ENCODE data around the gene SYT6. TPM values are rescaled to one million over a fixed set of nuclear protein-coding genes. Genes with fewer than 3 reads are reported as not detected.

The SYT6 gene, protein sequence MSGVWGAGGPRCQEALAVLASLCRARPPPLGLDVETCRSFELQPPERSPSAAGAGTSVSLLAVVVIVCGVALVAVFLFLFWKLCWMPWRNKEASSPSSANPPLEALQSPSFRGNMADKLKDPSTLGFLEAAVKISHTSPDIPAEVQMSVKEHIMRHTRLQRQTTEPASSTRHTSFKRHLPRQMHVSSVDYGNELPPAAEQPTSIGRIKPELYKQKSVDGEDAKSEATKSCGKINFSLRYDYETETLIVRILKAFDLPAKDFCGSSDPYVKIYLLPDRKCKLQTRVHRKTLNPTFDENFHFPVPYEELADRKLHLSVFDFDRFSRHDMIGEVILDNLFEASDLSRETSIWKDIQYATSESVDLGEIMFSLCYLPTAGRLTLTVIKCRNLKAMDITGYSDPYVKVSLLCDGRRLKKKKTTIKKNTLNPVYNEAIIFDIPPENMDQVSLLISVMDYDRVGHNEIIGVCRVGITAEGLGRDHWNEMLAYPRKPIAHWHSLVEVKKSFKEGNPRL
- 7.3 TPM for total RNA-seq

DNA sequence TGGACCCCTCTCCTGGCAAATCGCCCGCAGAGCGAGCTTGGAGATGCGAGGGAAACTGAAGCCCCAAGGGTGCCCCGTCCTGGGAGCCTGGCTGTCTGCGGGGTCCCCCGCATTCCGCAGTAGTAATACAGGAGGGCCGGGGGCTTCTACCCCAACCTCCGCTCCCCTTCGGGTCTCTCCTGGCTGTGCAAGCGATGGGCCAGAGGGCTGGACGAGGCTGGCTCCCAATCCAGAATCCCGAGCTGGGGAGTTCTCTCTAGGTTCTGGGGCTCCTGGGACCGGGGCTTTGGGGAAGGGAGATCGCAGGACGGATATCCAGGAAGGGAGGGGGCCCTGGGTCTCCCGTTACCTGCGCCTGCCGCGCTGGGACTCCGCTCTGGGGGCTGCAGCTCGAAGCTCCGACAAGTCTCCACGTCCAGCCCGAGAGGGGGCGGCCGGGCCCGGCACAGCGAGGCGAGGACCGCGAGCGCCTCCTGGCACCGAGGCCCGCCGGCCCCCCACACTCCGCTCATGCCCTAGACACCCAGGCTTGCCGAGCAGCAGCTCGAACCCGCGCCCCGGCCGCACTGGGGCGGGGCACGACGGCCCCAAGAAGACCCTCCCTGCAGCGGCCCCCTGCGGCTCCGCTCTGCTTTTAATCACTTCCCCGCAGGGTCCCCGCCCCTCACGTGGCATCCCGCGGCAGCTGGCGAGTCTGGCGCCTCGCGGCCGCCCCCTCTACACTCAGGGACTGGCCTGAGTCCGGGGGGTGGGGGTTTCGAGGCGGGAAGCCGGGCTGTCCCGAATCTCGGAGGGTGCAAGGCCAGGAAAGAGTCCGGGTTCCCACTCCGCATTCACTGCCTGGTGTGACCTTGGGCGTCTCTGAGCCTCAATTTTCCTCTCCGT lies at the start of gene SYT6:
TSS of gene SYT6 (minus strand) at position 609 of the 885 bp plus-strand sequence. CDS start at position 512, 97 bp downstream.
- DNase-seq = no peak

DNA sequence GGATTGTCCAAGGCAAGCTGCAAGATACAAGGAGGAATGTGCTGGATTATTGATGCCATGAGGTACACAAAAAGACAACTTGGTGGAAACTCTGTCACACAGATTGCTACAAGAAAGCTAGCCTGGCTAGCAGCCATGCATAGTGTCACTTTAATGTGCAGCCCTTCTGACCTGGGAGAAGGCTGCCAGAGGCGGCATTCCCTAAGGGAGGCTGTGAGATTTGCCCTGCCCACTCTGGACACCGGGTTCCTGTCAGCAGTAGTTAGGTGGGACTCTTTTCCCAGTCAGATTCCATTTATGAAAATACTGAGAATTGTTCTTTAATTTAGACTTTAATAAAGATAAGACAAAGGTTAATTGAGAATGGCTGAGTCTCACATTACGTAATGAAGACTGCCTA lies 47.8 kb upstream of the SYT6 start:
- no peak for DNase-seq

DNA sequence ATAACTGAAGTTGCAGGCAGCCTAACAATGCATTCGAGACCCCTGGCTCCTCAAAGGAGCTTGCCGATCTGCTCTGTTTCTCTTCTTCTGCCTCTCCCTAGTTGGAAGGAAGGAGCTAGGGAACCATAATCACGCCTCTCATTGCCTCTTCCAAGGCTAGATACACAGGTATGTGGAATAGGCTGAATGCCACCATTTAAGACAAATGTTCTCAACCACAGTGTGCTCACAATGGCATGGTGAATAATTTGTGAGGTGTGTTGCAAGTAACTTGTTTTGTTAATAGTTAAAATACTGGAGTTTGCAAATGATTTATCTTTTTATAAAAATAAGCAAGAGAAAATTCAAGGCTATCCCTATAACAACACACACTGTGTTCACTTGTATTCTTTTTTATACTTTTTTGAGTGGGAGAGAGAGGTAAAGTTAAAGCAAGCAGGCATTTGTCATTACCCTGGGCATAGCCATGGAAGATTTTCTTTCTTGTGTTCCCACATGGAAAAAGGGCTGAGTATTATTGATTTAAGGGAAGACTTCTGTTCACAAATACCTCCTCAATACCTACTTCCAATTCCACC lies 45.4 kb upstream of the SYT6 start:
- DNase-seq = no peak

DNA sequence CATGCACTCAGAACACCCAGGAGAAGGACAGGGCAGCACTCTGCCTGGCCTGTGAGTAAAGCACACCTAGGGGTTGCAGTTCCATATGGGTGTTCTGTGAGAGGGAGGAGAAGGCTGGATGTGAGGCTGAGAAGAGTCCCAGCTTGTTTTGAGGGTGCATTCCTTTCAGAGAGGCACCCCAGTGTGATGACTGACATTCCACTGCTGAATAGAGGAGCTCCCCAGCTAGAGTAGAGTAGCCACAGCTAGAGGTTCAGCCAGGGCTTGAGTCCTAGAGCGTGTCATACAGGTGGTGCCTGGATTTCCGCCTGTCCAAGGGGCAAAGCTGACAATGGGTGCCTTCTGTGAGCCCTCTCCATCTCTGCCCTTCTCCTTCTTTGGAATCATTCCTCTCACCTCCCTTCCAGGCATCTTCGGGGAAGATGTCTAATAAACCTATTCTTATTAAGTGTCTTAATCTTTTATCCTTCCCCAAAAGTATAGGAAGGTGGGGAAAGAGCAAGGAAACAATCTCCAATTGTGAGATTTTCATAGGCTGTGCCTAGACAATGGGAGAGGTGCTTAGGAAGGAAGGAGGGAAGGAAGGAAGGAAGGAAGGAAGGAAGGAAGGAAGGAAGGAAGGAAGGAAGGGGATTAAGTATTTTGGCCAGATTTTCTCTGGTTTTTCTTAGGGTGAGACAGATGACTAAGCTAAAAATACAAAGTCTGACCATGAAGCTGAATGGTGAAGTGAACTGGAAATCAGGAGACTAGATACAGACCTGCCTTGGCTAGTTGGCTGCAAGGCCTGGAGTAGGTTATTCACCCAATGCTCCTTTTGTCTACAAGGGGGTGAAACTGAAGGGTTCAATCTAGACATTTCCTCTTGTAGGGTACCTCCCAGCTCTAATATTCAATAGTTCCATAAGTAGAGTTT lies 43.6 kb upstream of the SYT6 start:
- DNase-seq = no peak

DNA sequence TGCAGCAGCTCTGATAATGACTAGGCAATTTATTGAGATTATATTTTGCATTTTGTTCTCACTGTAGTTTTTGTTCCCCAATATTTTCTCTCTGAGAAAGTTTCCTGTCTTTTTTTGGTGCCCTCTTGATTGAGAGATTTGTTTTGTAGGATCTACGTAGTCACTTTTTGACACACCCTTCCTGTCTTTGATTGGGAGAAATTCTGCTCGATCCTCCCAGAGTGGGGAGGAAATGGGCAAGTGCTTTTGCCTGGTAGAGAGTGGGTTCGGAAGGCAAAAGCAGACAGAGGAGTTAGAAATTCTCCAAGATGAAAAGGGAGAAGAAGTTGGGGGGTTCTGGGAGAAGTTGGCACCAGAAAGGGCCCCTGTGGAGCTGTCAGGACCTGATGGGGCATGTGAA lies 42.1 kb upstream of the SYT6 start:
- no peak for DNase-seq

DNA sequence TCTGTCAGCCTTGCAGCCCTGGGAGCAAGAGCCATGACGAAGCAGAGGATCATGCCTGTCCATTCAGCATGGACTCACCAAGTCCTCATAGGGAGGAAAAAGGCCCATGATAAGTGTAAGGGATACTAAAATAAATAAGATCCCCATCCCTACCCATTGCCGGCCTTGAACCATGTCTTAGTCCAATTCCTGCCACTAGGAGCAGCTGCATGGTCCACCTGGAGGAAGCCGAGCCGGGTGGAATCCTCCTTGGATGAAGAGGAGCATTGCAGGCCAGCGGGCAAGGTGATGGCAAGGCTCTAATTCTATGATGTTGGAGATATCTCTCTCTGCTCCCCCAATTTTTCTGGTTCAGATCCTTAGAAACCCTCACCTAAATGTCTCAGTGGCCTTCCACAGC lies 38.7 kb upstream of the SYT6 start:
- DNase-seq = no peak

DNA sequence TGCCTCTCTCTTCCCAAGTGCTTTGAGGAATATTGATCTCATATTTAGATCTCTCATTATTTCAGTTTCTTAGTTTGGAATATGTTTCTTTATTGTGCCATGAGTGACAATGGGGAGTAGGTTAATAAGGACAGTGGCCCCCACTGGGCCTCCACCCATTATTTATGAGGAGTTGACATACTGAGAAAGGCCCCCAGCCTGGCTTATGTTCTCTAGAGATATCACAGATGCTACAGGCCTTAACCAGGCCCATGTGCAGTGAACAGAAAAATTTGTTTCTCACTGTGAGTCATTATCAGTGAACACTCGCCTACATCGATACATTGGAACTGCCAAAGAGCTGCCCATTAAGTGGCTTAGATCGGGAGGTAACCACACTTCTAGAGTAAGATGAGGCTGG lies 35.7 kb upstream of the SYT6 start:
- DNase-seq = no peak

DNA sequence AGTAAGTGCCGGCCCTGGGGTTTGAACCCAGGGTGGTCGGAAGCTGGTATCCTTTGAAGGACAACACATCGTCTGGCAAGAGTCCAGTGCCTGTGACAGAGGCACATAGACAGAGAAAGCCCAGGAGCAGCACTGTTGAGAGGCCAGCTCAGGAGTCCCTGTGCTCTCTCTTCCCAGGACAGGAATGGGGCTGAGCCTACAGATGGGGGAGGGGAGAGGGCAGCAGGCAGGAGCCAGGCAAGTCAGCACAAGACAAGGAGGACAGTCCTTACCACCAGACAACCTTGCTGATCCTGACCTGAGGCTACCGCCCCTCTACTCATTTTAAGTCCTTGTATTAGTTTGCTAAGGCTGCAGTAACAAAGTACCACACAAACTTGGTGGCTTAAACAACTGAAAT lies 27.7 kb upstream of the SYT6 start:
- no peak for DNase-seq

DNA sequence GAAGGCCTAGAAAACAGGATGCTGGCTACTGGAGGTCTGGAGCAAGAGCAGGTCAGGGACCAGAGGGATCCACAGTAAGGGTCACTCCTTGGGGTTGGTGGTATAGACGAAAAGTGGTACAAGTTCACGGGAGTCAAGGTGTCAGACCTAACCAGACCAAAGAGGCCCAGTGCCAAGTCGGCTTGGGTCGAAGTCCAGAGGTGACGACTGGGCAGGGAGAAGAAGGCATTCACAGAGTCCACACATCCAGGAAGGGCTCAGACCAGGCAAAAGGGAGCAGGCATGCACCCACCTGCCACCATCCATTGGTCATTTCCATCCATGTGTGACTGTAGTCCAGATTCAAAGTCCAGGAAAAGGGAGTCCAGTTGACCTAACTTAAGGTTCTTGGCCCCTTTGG lies 27.1 kb upstream of the SYT6 start:
- no peak for DNase-seq

DNA sequence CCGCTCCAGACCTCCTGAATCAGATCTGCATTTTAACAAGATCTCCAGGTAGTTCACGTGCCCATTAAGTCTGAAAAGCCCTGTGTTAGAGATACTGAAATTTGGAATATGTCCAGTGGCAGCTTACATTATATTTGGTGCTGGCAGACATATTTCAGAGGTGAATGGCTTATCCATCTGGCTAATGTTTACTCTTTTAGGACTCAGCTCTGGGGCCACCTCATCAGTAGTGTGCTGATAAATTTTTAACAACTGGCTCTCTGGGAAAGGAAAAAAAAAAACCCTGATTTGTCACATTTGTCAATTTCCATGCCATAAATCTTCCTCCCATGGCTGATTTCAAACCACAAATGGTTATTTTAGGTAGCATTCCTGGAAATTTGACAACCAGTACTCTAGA lies 25.3 kb upstream of the SYT6 start:
- DNase-seq = no peak

DNA sequence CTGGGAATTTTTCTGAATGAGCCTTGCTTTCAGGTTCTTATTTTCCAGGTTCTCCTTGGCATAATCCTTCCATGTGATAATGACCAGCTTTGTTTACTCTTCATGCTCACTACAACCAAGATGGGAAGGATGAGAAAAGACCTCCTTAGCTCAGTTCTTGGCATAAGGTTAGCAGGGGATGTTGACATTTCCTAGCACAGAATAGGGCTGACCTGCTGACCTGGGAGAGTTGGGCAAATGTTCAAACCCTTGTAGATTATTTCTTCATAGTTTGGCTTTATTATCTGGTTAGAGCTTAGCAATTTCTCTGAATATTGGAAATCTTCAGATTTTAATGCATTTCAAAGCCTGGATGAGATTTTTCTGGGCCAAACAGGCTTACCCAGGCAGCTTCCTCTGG lies 23.6 kb upstream of the SYT6 start:
- DNase-seq = no peak

DNA sequence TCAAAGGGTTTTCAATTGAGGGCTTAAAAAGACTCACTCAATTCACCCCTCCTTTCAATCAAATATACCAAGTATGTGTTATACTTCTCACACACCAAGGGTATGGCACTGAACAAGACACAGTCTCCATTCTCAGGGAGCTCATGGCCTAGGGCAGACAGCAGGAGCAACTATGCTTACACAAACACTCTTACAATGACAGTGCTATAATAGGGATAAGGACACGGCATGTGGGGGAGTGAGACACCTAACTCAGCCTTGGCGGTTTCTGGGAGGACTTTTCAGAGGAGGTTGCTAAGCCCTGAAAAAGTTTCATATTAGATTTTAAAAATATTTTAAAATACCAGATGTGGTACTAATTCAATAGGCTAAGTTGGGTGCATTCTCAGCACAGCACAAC lies 22.7 kb upstream of the SYT6 start:
- DNase-seq = no peak

DNA sequence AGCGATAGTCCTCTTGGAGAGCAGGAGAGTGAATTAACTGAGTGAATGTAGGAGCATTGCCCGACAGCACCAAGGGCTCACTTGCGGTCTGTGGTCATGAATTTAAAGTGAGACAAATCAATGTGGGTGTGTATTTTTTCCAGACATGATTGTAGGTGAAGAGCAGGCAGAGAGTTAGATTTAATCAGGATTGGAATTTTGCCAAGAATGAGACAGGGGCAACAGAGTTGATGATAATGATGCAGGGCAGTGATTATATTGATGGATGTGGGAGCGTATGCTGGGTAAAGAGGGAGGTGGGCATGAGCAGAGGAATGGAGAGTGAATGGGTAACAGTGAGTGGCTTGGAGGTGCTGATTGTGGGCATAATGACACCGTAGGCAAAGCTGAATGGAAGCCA lies 20.0 kb upstream of the SYT6 start:
- DNase-seq = no peak

DNA sequence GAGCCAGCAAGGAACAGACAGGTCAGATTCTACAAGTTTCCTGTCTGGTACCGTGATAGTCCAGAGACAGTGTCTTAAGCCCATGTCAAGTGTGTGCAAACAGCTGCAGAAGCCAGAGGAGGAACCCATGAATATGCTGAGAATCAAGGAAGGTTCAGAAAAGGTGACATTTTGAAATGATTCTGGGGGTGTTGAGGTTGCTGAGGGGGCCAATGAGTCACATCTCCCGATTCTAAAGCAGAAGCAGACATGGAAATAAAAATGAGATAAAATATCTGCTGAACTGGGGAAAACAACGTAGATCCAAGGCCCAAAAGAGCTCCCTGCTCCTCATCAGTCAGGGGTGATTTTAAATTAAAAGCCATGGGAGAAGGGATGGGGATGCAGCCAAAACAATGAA lies 15.8 kb upstream of the SYT6 start:
- DNase-seq = no peak

DNA sequence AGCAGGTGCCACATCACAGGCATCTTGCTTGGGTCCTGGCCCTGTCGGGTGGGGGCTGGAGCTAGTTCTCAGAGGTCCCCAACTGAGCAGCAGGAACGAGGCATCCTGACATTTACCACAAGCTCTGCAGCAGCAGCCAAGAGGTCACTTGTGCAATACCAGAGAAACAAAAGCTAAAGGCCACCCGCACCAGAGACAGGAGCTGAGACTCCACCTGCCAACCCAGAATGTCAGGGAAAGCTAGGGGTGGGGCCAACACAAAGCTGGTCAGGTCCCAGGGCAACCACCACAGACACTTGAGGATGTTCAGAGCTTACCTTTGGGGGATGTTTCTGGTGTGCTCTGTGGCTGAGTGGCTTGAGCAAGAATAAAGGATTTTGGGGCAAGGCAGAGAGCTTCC lies 13.6 kb upstream of the SYT6 start:
- DNase-seq = no peak

DNA sequence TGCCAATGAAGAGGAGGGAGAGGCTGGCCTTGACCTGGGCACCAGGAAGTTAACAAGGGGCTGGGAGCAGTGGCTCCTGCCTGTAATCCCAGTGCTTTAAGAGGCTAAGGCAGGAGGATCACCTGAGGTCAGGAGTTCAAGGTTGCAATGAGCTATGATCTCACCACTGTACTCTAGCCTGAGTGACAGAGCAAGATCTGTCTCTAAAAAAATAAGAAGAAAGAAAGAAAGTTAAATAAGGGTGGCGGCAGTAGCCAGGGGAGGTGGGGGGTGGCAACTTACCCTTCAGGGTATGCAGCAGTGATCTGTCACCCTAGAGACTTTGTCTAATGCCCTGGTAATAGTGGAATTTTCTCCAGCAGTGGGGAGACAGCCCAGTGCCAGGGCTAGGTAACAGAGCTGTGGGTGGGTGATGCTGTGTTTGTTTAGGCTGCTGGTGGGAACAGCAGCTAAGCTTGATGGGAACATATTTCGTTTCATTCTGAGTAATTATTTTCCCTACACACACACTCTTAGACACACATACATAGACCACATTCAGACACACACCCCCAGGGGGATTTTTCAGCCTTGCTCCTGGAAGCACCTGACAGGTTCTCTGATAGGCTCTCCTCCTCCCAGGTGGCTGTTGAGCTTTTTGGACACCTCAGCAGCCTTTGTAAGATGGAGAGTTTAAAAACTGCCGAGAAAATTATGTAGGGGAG lies 11.3 kb upstream of the SYT6 start:
- no peak for DNase-seq

DNA sequence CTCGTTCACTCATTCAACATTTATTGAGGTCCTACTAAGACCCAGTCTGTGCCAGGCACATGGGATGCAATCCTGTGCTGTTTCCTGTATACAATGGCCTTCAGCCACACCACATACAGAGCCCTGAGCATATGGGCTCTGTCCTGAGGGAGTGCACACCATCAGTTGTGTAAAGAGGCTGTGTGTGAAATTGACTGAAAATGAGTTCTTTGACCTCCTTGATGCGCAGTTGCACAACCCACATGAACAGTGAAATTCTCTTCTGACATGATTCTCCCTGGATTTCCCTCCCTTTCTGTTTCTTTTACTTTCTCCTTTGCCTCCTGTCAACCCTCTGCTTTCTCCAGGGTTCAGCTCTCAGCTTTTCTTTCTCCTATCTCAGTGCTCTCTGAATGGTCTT lies 6.3 kb upstream of the SYT6 start:
- DNase-seq = no peak

DNA sequence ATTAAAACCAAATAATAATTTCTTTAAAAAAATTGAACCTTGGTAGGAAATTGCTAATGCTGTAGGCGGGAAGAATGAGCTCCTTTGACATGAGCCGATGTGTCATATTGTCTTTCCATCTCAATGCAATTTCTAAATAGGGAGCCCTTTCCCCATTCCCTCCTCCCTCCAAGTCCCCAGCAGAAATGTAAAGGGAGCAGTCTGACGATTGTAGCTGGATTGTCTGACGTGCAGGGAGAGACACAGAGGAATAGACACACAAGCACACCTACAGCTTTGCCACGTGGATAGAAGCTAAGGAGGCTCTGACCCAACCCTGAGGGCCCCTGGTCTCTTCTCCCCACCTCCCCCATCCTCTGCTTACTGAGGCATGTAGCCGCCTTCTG lies 3.6 kb upstream of the SYT6 start:
- no peak for DNase-seq

DNA sequence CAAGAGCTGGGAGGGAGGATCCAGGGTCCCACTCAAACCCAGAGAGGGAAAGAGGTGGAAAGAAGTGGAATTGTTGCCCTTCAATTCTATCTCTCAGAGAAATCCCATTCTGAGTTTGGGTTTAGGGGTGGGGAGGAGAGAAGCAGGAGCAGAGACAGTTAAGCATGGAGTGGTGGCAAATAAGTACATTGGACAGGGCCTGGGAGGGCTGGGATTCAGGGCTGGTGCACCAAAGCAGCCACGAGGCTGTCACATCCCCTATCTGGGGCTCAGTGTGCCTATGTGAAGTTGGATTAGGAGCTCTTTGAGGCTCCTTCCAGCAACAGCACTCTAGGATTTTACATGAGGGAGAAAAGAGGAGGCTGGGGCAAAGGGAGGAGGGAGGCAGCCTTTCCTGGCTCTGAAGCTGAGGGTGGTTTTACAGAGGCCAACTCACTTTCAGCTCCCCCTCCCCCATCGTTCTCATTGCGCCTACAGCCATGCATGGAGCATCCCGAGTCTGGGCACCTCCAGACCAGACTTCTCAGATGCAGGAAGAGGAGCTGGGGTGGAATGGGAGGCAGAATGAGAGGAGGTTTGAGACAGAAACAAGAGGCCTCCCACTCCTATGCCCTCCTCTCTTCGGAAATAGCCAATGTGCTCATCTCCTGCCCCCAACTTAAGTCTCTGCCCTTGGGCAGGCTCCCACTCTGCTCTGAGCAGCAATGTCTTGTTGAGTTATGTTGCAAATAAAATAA lies 3.0 kb upstream of the SYT6 start:
- no peak for DNase-seq

DNA sequence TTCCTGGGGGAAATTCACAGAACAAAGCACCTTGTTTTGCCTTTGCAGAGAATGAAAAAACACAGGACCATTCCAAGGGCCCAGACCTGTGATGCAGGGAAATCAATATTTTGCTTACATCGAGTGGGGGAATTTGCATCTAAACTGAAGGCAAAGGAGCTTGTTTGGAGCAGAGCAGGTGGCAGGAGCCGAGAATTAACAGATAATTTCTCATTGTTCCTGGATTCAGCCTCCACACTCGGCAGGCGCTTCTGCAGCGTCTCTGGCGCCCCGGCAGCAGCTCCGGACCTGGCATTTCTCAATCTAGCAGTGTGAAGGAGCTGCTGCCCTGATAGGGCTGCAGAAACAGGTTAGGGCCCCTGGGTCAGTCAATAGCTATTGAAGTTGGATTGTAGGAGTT lies 2.0 kb upstream of the SYT6 start:
- no peak for DNase-seq

DNA sequence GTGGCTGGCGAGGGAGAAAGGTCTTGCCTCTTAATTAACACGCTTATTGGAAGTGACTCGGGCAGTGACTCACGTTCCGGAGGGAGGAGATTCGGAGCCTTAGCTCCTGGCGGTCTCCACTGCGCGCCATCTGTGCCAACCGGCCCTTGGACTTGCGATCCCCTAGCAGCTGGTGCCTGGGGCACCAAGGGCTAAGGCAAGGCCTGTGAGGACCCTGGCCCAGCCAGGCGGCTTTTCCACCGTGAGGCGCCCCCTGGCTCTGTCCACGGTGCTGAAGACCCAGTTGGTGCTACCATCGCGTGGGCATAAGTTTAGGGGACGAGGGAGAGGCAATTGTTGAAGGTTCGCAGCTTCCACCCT lies 1.3 kb upstream of the SYT6 start:
- DNase-seq = no peak

Measured in occipital lobe (tissue), 2 donors.